GM12864 (cell line): ENCODE results near the gene ACE.

Experiments used
- DNase-seq: peaks from one replicate; pipeline ENCODE4 v3.0.0-alpha.2; 2011; ENCODE audit warnings: low read depth
- H3K4me3 ChIP-seq: 2 replicates; pipeline ENCODE4 v1.5.1; 2011; ENCODE audit warnings: mild to moderate bottlenecking, low read depth, low read length, control low read depth
- CTCF ChIP-seq: IDR thresholded peaks from 2 replicates; pipeline ENCODE4 v1.5.1; 2011; ENCODE audit warnings: low read depth, mild to moderate bottlenecking, moderate library complexity, low read length, control low read depth, inconsistent platforms; ENCODE audit errors: missing control alignments

The ACE gene

DNA sequence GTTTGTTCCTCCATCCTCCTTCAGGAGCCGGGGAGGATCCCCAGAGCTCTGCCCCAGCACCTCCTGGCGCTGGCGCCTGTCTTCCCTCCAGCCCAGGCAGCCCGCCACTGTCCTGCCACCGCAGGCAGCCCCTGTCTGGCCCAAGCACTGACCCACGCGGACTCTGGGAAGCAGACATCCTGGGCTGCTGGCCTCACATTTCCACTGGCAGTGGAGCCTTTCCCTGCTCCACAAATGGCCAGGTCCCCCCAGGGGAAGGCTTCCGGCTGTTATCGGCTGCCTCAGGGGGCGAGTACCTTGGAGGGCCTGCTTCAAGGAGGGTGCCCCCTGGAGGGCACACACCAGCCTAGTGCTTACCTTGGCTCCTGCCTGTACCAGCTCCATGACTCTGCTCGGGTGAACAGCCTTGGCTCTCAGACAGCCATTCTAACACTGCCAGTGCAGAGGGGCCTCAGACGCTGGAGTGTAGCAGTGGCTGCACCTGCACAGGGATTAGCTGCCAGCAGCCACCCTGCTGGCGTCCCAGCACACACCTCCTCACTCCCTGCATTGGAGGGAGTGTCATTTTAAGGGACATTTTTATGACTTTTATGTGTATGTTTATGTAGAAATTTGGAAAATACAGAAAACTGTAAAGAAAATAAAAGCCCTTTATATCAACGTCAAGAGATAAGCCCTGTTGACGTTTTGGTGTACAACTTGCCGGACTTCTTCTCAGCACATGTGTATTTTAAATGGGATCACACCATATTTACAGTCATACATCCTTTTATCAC lies 21.0 kb downstream of the ACE start:
- no peak overlapping the region for H3K4me3 ChIP-seq
- TF ChIP-seq CTCF, result peak; percentile 40
- DNase-seq, result no peak

- DNase-seq, result no peak
- no peak for TF ChIP-seq CTCF
- no peak overlapping the region for H3K4me3 ChIP-seq
These were observed 21.9 kb downstream of the ACE start for GRCh38 chr17:63498626-63499195.

- TF ChIP-seq CTCF, result no peak
- no peak for DNase-seq
These were observed 23.9 kb downstream of the ACE start for GRCh38 chr17:63500543-63501390.

GRCh38 chr17:63503341-63503705 lies 26.5 kb downstream of the ACE start:
- no peak for TF ChIP-seq CTCF
- DNase-seq, result no peak
- no peak overlapping the region for H3K4me3 ChIP-seq

More at GRCh38 chr17:63500543-63501390, 23.9 kb downstream of the ACE start:
- H3K4me3 ChIP-seq, result no peak overlapping the region

- no peak for TF ChIP-seq CTCF
- no peak for DNase-seq
These were observed 27.4 kb downstream of the ACE start for GRCh38 chr17:63504261-63504660.

GRCh38 chr17:63505341-63505740 lies 28.5 kb downstream of the ACE start:
- no peak for TF ChIP-seq CTCF
- no peak overlapping the region for H3K4me3 ChIP-seq
- DNase-seq, result no peak

More at GRCh38 chr17:63504261-63504660, 27.4 kb downstream of the ACE start:
- H3K4me3 ChIP-seq, result no peak overlapping the region
